GM19043 (cell line): ENCODE measurements around the gene FOS.
"Not testable (repeated sequence)": the region's sequence is repeated elsewhere in the genome, so short reads cannot be mapped to it uniquely, and the experiment has no call there.

Experiments
- ATAC-seq: cut with Tn5 transposase; IDR thresholded peaks from one replicate; pipeline ENCODE4 v1.9.1; 2021; ENCODE audit warnings: low read depth; ENCODE audit not compliant: unreplicated experiment

FOS gene

GRCh38 chr14:75278422-75279152 is at the start of gene FOS:
Gene FOS (plus strand): TSS chr14:75278828. CDS start chr14:75278983, 155 bp downstream.
- peak; percentile 92 for ATAC-seq

GRCh38 chr14:75229661-75230139 is 48.9 kb upstream of the FOS start:
- no peak for ATAC-seq

GRCh38 chr14:75230140-75230792 is 48.4 kb upstream of the FOS start:
- ATAC-seq, result no peak

- ATAC-seq, result no peak
These were observed 47.3 kb upstream of the FOS start for GRCh38 chr14:75231320-75231719.

GRCh38 chr14:75232191-75232590 is 46.4 kb upstream of the FOS start:
- no peak for ATAC-seq

GRCh38 chr14:75232597-75232996 is 46.0 kb upstream of the FOS start:
- ATAC-seq, result no peak

GRCh38 chr14:75234173-75235115 is 44.2 kb upstream of the FOS start:
- no peak for ATAC-seq

- ATAC-seq, result not testable (repeated sequence)
These were observed 43.4 kb upstream of the FOS start for GRCh38 chr14:75235198-75235597.

GRCh38 chr14:75236467-75236866 is 42.2 kb upstream of the FOS start:
- ATAC-seq, result no peak

GRCh38 chr14:75236901-75237419 is 41.7 kb upstream of the FOS start:
- ATAC-seq, result no peak

- no peak for ATAC-seq
These were observed 39.7 kb upstream of the FOS start for GRCh38 chr14:75238756-75239455.

GRCh38 chr14:75240781-75241180 is 37.8 kb upstream of the FOS start:
- no peak for ATAC-seq

GRCh38 chr14:75242546-75243273 is 35.9 kb upstream of the FOS start:
- no peak for ATAC-seq

- no peak for ATAC-seq
These were observed 34.5 kb upstream of the FOS start for GRCh38 chr14:75244121-75244520.

GRCh38 chr14:75246546-75247285 is 31.9 kb upstream of the FOS start:
- ATAC-seq, result no peak

GRCh38 chr14:75247286-75247922 is 31.2 kb upstream of the FOS start:
- ATAC-seq, result no peak

GRCh38 chr14:75247939-75248338 is 30.7 kb upstream of the FOS start:
- no peak for ATAC-seq

GRCh38 chr14:75249251-75249957 is 29.2 kb upstream of the FOS start:
- ATAC-seq, result peak; percentile 89
